Activated CD4-positive, alpha-beta memory T cell treated with anti-CD3 and anti-CD28 coated beads, Interleukin-2, amount 10 ng/mL, durations not matched to agents 7 days and 5 days (primary cell): ENCODE data around the gene OPRL1. TPM values are rescaled to one million over a fixed set of nuclear protein-coding genes. Genes with fewer than 3 reads are reported as not detected.

Experiments
- CTCF ChIA-PET: fragments of 350-600 bp; sonication (Branson Sonifier 250); formaldehyde crosslinking; loops from one replicate; lab custom pipeline; 2021; ENCODE audit warnings: antibody characterized with exemption, inconsistent platforms; lab: Charles Lee
- POLR2A ChIA-PET: fragments of 350-600 bp; sonication (Branson Sonifier 250); formaldehyde crosslinking; loops from one replicate; lab custom pipeline; 2021; ENCODE audit warnings: antibody characterized with exemption; lab: Charles Lee
- DNase-seq: peaks from one replicate; pipeline ENCODE4 v3.0.0-alpha.2; 2020
- H3K27ac Mint-ChIP-seq: one replicate; pipeline ENCODE4 v1.8.0; 2021; ENCODE audit warnings: mild to moderate bottlenecking, mixed read lengths
- H3K27me3 Mint-ChIP-seq: one replicate; pipeline ENCODE4 v1.8.0; 2021; ENCODE audit warnings: mixed read lengths
- H3K36me3 Mint-ChIP-seq: one replicate; pipeline ENCODE4 v1.8.0; 2021; ENCODE audit warnings: low read depth, mixed read lengths
- H3K4me1 Mint-ChIP-seq: one replicate; pipeline ENCODE4 v1.8.0; 2021; ENCODE audit warnings: mixed read lengths
- H3K4me3 Mint-ChIP-seq: one replicate; pipeline ENCODE4 v1.8.0; 2021; ENCODE audit warnings: mild to moderate bottlenecking, mixed read lengths
- H3K9me3 Mint-ChIP-seq: one replicate; pipeline ENCODE4 v1.8.0; 2021; ENCODE audit warnings: mixed read lengths
- total RNA-seq, 2 experiments: library from RNA; stranded (reverse); gene quantifications; one replicate each; pipeline ENCODE4 v1.2.3, GENCODE V29; 2021

The OPRL1 gene
- total RNA-seq, 2 experiments from 2014 or later, result 1.2 to 1.6 TPM

- ChIA-PET POLR2A (interaction anchor here (0.9 to 5.9 kb wide), 8 partner anchors 8 to 341 kb away, joined by 3 to 74 read pairs (median 5); partner anchors contain the start of genes LIME1 and SAMD10), CTCF (interaction anchor here (0.9 to 2.6 kb wide), 8 partner anchors 8 to 291 kb away, joined by 3 to 19 read pairs (median 6); partner anchors contain the start of genes PRPF6 and SAMD10)
- peaks cover 10% of the 10 kb centered on the region for H3K27me3 Mint-ChIP-seq
- H3K4me1 Mint-ChIP-seq, result peaks cover 54% of the 10 kb centered on the region
- DNase-seq, result no peak
- peak overlapping the region; percentile 93 for H3K4me3 Mint-ChIP-seq
- H3K36me3 Mint-ChIP-seq, result peaks cover 56% of the 10 kb centered on the region
- H3K9me3 Mint-ChIP-seq, result no peaks in the 10 kb centered on the region
- H3K27ac Mint-ChIP-seq, result peak overlapping the region; percentile 92
Observed at GRCh38 chr20:64077541-64077875, 2.4 kb upstream of the OPRL1 start.

- H3K4me3 Mint-ChIP-seq, result peak overlapping the region; percentile 93
- POLR2A ChIA-PET, result interaction anchor here (0.8 to 5.9 kb wide), 9 partner anchors 8 to 100 kb away, joined by 3 to 74 read pairs (median 5); partner anchors contain the start of genes SAMD10 and TCEA2
- peak; percentile 82 for DNase-seq
- H3K4me1 Mint-ChIP-seq, result peaks cover 56% of the 10 kb centered on the region
- peaks cover 51% of the 10 kb centered on the region for H3K36me3 Mint-ChIP-seq
- H3K27me3 Mint-ChIP-seq, result peaks cover 13% of the 10 kb centered on the region
- H3K9me3 Mint-ChIP-seq, result no peaks in the 10 kb centered on the region
- H3K27ac Mint-ChIP-seq, result peak overlapping the region; percentile 92
- CTCF ChIA-PET, result interaction anchor here (0.9 to 2.6 kb wide), 9 partner anchors 8 to 540 kb away, joined by 3 to 19 read pairs (median 4); partner anchors contain the start of genes PRPF6 and SAMD10
Observed at GRCh38 chr20:64077876-64078551, 1.9 kb upstream of the OPRL1 start.

GRCh38 chr20:64078934-64079272 is 979 bp upstream of the OPRL1 start:
- peaks cover 16% of the 10 kb centered on the region for H3K27me3 Mint-ChIP-seq
- DNase-seq, result no peak
- peak overlapping the region; percentile 93 for H3K4me3 Mint-ChIP-seq
- peaks cover 55% of the 10 kb centered on the region for H3K4me1 Mint-ChIP-seq
- peaks cover 46% of the 10 kb centered on the region for H3K36me3 Mint-ChIP-seq
- POLR2A ChIA-PET, result interaction anchor here (2.0 to 5.9 kb wide), 5 partner anchors 10 to 41 kb away, joined by 8 to 74 read pairs (median 10); partner anchors contain the start of gene TCEA2
- no peaks in the 10 kb centered on the region for H3K9me3 Mint-ChIP-seq
- CTCF ChIA-PET, result interaction anchor here (1.0 to 2.6 kb wide), 10 partner anchors 9 to 292 kb away, joined by 3 to 19 read pairs (median 3); partner anchors contain the start of genes PRPF6, SAMD10 and TCEA2
- H3K27ac Mint-ChIP-seq, result peak overlapping the region; percentile 92

- no peaks in the 10 kb centered on the region for H3K9me3 Mint-ChIP-seq
- H3K27ac Mint-ChIP-seq, result peak within 1 kb of the TSS; percentile 92
- H3K27me3 Mint-ChIP-seq, result peaks cover 19% of the 10 kb centered on the region
- peak; percentile 81 for DNase-seq
- peaks cover 40% of the 10 kb centered on the region for H3K36me3 Mint-ChIP-seq
- H3K4me1 Mint-ChIP-seq, result peaks cover 54% of the 10 kb centered on the region
- CTCF ChIA-PET, result interaction anchor here (1.0 to 2.6 kb wide), 9 partner anchors 13 to 99 kb away, joined by 3 to 19 read pairs (median 3); partner anchors contain the start of genes PRPF6, SAMD10 and TCEA2
- POLR2A ChIA-PET, result interaction anchor here (1.0 to 5.9 kb wide), 7 partner anchors 10 to 453 kb away, joined by 3 to 74 read pairs (median 10); partner anchors contain the start of genes GMEB2, PRPF6, SAMD10 and TCEA2
- H3K4me3 Mint-ChIP-seq, result peak within 1 kb of the TSS; percentile 93
Observed at GRCh38 chr20:64079273-64080012, 439 bp upstream of the OPRL1 start, which contains the start of gene RGS19. Gene RGS19 (minus strand): TSS chr20:64079518. CDS start chr20:64076886, 2,632 bp downstream.

GRCh38 chr20:64080813-64081623 is 1.1 kb downstream of the OPRL1 start:
- DNase-seq, result no peak
- H3K4me1 Mint-ChIP-seq, result peaks cover 46% of the 10 kb centered on the region
- POLR2A ChIA-PET, result interaction anchor here (0.9 to 2.1 kb wide), 4 partner anchors 12 to 560 kb away, joined by 3 to 11 read pairs (median 6); partner anchors contain the start of genes PRPF6, SAMD10 and TPD52L2

GRCh38 chr20:64081624-64081964 is 1.7 kb downstream of the OPRL1 start:
- POLR2A ChIA-PET, result interaction anchor here (0.9 to 1.0 kb wide), 2 partner anchors 217 to 560 kb away, joined by 3 to 4 read pairs; partner anchors contain the start of gene TPD52L2

More at GRCh38 chr20:64080813-64081623, 1.1 kb downstream of the OPRL1 start:
- Mint-ChIP-seq H3K4me3 (peak overlapping the region; percentile 66), H3K36me3 (peaks cover 25% of the 10 kb centered on the region), H3K27me3 (peaks cover 33% of the 10 kb centered on the region), H3K27ac (peak overlapping the region; percentile 28), H3K9me3 (no peaks in the 10 kb centered on the region)
- CTCF ChIA-PET, result no interaction called here

GRCh38 chr20:64082126-64082731 is 2.3 kb downstream of the OPRL1 start:
- H3K36me3 Mint-ChIP-seq, result peaks cover 15% of the 10 kb centered on the region
- peak overlapping the region; percentile 30 for H3K4me3 Mint-ChIP-seq
- ChIA-PET POLR2A (no interaction called here), CTCF (interaction anchor here (1.3 kb wide), 1 partner anchor 43 kb away, joined by 3 read pairs; no protein-coding TSS in a partner anchor)
- peaks cover 36% of the 10 kb centered on the region for H3K27me3 Mint-ChIP-seq
- H3K4me1 Mint-ChIP-seq, result peaks cover 36% of the 10 kb centered on the region
- no peak for DNase-seq
- peaks cover 3% of the 10 kb centered on the region for H3K9me3 Mint-ChIP-seq
- H3K27ac Mint-ChIP-seq, result peak overlapping the region; percentile 54

More at GRCh38 chr20:64081624-64081964, 1.7 kb downstream of the OPRL1 start:
- Mint-ChIP-seq H3K36me3 (peaks cover 20% of the 10 kb centered on the region), H3K27me3 (peaks cover 36% of the 10 kb centered on the region), H3K4me1 (peaks cover 40% of the 10 kb centered on the region), H3K9me3 (no peaks in the 10 kb centered on the region), H3K4me3 (peak overlapping the region; percentile 13), H3K27ac (peak overlapping the region; percentile 54)
- no peak for DNase-seq
- CTCF ChIA-PET, result interaction anchor here (1.3 kb wide), 1 partner anchor 43 kb away, joined by 3 read pairs; no protein-coding TSS in a partner anchor

GRCh38 chr20:64082820-64083377 is 3.0 kb downstream of the OPRL1 start:
- Mint-ChIP-seq H3K4me1 (peaks cover 32% of the 10 kb centered on the region), H3K27me3 (peaks cover 36% of the 10 kb centered on the region), H3K4me3 (peak overlapping the region; percentile 66), H3K27ac (no peak overlapping the region), H3K36me3 (peaks cover 12% of the 10 kb centered on the region), H3K9me3 (peaks cover 6% of the 10 kb centered on the region)
- no peak for DNase-seq
- ChIA-PET POLR2A (interaction anchor here (1.2 to 1.6 kb wide), 2 partner anchors 14 to 44 kb away, joined by 4 to 6 read pairs; no protein-coding TSS in a partner anchor), CTCF (interaction anchor here (0.8 to 4.4 kb wide), 10 partner anchors 7 to 203 kb away, joined by 3 to 34 read pairs (median 4); partner anchors contain the start of gene PCMTD2)

GRCh38 chr20:64083378-64083803 is 3.5 kb downstream of the OPRL1 start:
- CTCF ChIA-PET, result interaction anchor here (0.7 to 4.4 kb wide), 12 partner anchors 8 to 587 kb away, joined by 3 to 34 read pairs (median 4); partner anchors contain the start of gene PCMTD2
- peaks cover 10% of the 10 kb centered on the region for H3K9me3 Mint-ChIP-seq
- POLR2A ChIA-PET, result interaction anchor here (1.2 to 1.6 kb wide), 4 partner anchors 14 to 45 kb away, joined by 3 to 6 read pairs (median 4); no protein-coding TSS in a partner anchor

GRCh38 chr20:64083804-64084684 is 4.2 kb downstream of the OPRL1 start, which contains the start of gene LKAAEAR1:
Gene LKAAEAR1 (minus strand): TSS chr20:64084398. CDS start chr20:64084219, 179 bp downstream.
- Mint-ChIP-seq H3K27ac (peak within 1 kb of the TSS; percentile 35), H3K27me3 (peaks cover 36% of the 10 kb centered on the region), H3K9me3 (peaks cover 10% of the 10 kb centered on the region), H3K4me3 (peak within 1 kb of the TSS; percentile 76), H3K4me1 (peaks cover 31% of the 10 kb centered on the region), H3K36me3 (peaks cover 4% of the 10 kb centered on the region)
- CTCF ChIA-PET, result interaction anchor here (0.7 to 4.4 kb wide), 12 partner anchors 9 to 587 kb away, joined by 3 to 34 read pairs (median 4); partner anchors contain the start of gene PCMTD2
- POLR2A ChIA-PET, result interaction anchor here (0.8 to 1.6 kb wide), 5 partner anchors 15 to 45 kb away, joined by 3 to 6 read pairs (median 4); no protein-coding TSS in a partner anchor
- no peak for DNase-seq

More at GRCh38 chr20:64083378-64083803, 3.5 kb downstream of the OPRL1 start:
- Mint-ChIP-seq H3K27me3 (peaks cover 36% of the 10 kb centered on the region), H3K27ac (no peak overlapping the region), H3K4me1 (peaks cover 32% of the 10 kb centered on the region), H3K36me3 (peaks cover 9% of the 10 kb centered on the region), H3K4me3 (peak overlapping the region; percentile 66)
- DNase-seq, result peak; percentile 73
